Neural cell (in vitro differentiated cells): ENCODE results near the gene ANO1.

ENCODE experiments used
- EP300 ChIP-seq: fragments of 450-650 bp; conservative IDR thresholded peaks from 2 replicates; pipeline ENCODE4 v1.6.1; 2014; ENCODE audit warnings: antibody characterized with exemption, mild to moderate bottlenecking, moderate library complexity; ENCODE audit not compliant: poor library complexity, severe bottlenecking
- MXI1 ChIP-seq: fragments of 450-650 bp; conservative IDR thresholded peaks from 2 replicates; pipeline ENCODE4 v1.6.1; 2014; ENCODE audit warnings: antibody characterized with exemption, mild to moderate bottlenecking; ENCODE audit not compliant: poor library complexity, severe bottlenecking
- POLR2AphosphoS5 ChIP-seq: IDR thresholded peaks from 2 replicates; pipeline ENCODE4 v1.6.1; 2012
- RAD21 ChIP-seq: fragments of 450-650 bp; conservative IDR thresholded peaks from 2 replicates; pipeline ENCODE4 v1.6.1; 2014; ENCODE audit warnings: antibody characterized with exemption, mild to moderate bottlenecking, moderate library complexity
- SMC3 ChIP-seq: fragments of 450-650 bp; conservative IDR thresholded peaks from 2 replicates; pipeline ENCODE4 v1.6.1; 2014; ENCODE audit warnings: antibody characterized with exemption, mild to moderate bottlenecking, moderate library complexity; ENCODE audit not compliant: poor library complexity
- TF ChIP-seq, protein P1 (sequence below): fragments of 450-650 bp; IDR thresholded peaks from 2 replicates; pipeline ENCODE4 v1.5.1; 2014; ENCODE audit warnings: antibody characterized with exemption, mild to moderate bottlenecking, moderate library complexity; ENCODE audit not compliant: poor library complexity, severe bottlenecking
- TF ChIP-seq, protein P2 (sequence below): IDR thresholded peaks from 2 replicates; pipeline ENCODE4 v1.6.1; 2012; ENCODE audit warnings: borderline replicate concordance

DNA sequence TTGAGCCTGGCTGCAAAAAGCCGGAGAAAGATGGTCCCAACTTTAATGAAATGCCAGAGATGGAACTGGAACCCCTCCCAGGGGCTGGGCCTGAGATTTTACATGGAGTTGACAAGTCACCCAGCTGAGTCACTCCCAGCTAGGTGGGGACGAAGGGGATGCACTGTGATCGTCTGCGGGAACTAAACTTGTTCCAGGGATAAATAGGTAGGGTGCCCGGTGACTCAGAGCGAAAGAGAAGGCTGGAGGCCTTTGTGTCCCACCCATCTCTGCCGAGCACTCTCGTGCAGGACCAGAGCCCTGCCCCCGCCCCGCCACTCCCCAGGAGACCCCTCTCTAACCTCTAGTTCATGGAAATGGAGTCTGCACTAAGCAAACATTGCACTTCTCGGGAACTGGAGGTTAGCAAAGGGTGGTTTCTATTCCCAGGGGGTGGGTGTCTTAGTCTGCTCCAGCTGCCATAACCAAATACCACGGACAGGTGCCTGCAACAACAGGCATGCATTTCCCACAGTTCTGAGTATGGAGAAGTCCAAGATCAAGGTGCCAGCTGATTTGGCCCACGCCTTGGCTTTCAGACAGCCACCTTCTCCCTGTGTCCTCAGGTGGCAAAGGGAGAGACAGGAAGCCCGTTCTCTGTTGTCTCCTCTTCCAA, 64.2 kb downstream of the ANO1 start:
- TF ChIP-seq POLR2AphosphoS5 (no peak), EP300 (no peak), RAD21 (no peak), MXI1 (no peak), SMC3 (no peak)
- TF ChIP-seq, protein P1, sequence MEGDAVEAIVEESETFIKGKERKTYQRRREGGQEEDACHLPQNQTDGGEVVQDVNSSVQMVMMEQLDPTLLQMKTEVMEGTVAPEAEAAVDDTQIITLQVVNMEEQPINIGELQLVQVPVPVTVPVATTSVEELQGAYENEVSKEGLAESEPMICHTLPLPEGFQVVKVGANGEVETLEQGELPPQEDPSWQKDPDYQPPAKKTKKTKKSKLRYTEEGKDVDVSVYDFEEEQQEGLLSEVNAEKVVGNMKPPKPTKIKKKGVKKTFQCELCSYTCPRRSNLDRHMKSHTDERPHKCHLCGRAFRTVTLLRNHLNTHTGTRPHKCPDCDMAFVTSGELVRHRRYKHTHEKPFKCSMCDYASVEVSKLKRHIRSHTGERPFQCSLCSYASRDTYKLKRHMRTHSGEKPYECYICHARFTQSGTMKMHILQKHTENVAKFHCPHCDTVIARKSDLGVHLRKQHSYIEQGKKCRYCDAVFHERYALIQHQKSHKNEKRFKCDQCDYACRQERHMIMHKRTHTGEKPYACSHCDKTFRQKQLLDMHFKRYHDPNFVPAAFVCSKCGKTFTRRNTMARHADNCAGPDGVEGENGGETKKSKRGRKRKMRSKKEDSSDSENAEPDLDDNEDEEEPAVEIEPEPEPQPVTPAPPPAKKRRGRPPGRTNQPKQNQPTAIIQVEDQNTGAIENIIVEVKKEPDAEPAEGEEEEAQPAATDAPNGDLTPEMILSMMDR: no peak
- TF ChIP-seq, protein P2, sequence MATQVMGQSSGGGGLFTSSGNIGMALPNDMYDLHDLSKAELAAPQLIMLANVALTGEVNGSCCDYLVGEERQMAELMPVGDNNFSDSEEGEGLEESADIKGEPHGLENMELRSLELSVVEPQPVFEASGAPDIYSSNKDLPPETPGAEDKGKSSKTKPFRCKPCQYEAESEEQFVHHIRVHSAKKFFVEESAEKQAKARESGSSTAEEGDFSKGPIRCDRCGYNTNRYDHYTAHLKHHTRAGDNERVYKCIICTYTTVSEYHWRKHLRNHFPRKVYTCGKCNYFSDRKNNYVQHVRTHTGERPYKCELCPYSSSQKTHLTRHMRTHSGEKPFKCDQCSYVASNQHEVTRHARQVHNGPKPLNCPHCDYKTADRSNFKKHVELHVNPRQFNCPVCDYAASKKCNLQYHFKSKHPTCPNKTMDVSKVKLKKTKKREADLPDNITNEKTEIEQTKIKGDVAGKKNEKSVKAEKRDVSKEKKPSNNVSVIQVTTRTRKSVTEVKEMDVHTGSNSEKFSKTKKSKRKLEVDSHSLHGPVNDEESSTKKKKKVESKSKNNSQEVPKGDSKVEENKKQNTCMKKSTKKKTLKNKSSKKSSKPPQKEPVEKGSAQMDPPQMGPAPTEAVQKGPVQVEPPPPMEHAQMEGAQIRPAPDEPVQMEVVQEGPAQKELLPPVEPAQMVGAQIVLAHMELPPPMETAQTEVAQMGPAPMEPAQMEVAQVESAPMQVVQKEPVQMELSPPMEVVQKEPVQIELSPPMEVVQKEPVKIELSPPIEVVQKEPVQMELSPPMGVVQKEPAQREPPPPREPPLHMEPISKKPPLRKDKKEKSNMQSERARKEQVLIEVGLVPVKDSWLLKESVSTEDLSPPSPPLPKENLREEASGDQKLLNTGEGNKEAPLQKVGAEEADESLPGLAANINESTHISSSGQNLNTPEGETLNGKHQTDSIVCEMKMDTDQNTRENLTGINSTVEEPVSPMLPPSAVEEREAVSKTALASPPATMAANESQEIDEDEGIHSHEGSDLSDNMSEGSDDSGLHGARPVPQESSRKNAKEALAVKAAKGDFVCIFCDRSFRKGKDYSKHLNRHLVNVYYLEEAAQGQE: no peak
